H1 (cell line): ENCODE data around the gene TRAPPC2. TPM values are rescaled to one million over a fixed set of nuclear protein-coding genes. Genes with fewer than 3 reads are reported as not detected.

ENCODE experiments used
- CBX8 ChIP-seq: fragments of 300-800, 300-1000 bp; sonication (generic); IDR thresholded peaks from 2 replicates; pipeline ENCODE4 v1.7.1; 2016; ENCODE audit warnings: low read depth, low read length, borderline replicate concordance
- EP300 ChIP-seq, 2 experiments: IDR thresholded peaks; 1 replicate in 1 of 2; 2 replicates in 1 of 2; pipeline ENCODE4 v1.6.1; 2011 to 2012; ENCODE audit warnings: low read depth in 2 of 2, low read length in 2 of 2, mild to moderate bottlenecking in 2 of 2, borderline replicate concordance in 1 of 2, inconsistent platforms in 1 of 2, moderate library complexity in 1 of 2
- KDM1A ChIP-seq: fragments of 200-600, 300-600 bp; sonication (generic); IDR thresholded peaks from 2 replicates; pipeline ENCODE4 v1.7.1; 2016; ENCODE audit warnings: mild to moderate bottlenecking, low read length, borderline replicate concordance
- PHF8 ChIP-seq: fragments of 200-600 bp; sonication (generic); conservative IDR thresholded peaks from 2 replicates; pipeline ENCODE4 v1.7.1; 2012; ENCODE audit warnings: low read depth, mild to moderate bottlenecking, inconsistent platforms, low read length, moderate library complexity
- SUZ12 ChIP-seq: fragments of 200-600 bp; sonication (generic); IDR thresholded peaks from 2 replicates; pipeline ENCODE4 v1.6.1; 2012; ENCODE audit warnings: mild to moderate bottlenecking, inconsistent platforms, low read length, moderate library complexity, mixed read lengths
- TEAD4 ChIP-seq: IDR thresholded peaks from 2 replicates; pipeline ENCODE4 v1.6.1; 2012; ENCODE audit warnings: low read depth, low read length, inconsistent platforms, mixed read lengths
- polyA plus RNA-seq, 7 experiments: library from polyadenylated mRNA; depleted of rRNA in 3 of 7; stranded (reverse) in 5 of 7; unstranded in 2 of 7; fragments of >200 nt in 5 of 7; fragments of 200-250 nt in 2 of 7; gene quantifications; 1 replicate in 5 of 7; 2 replicates in 1 of 7; 4 replicates in 1 of 7; pipeline versions ENCODE4 v1.2.1 to v1.2.3, GENCODE V29; 2011 to 2013; ENCODE audit warnings: missing spikeins in 2 of 7, mixed read lengths in 2 of 7
- total RNA-seq: library from RNA; stranded (reverse); fragmentation: NEBNext Ultra II Directional; extraction: Animal tissue kit (Norgen Biotek cat#: 25700); gene quantifications from 2 replicates; pipeline ENCODE4 v1.2.1, GENCODE V29; 2021

TRAPPC2 gene
- total and polyA plus RNA-seq, 2 of the 8 experiments (the other 6 are each of a cell fraction or from before 2014, with no cell fraction given) = 6.7 to 10.8 TPM

- TF ChIP-seq EP300 (IDR thresholded peaks at IDR 0.05; ENCODE audit: borderline replicate concordance in 1 of 2, low read depth in 2 of 2, low read length in 2 of 2) (no peak), PHF8 (no peak), KDM1A (no peak), CBX8 (no peak), SUZ12 (no peak), TEAD4 (no peak)
These were observed 40.1 kb downstream of the TRAPPC2 start (continued) for GRCh38 chrX:13694359-13694758.
